HG02981 (cell line): ENCODE measurements around the gene E2F2.
"Not testable (repeated sequence)": the region's sequence is repeated elsewhere in the genome, so short reads cannot be mapped to it uniquely, and the experiment has no call there.

Experiments
- ATAC-seq: cut with Tn5 transposase; IDR thresholded peaks from one replicate; pipeline ENCODE4 v1.9.1; 2021; ENCODE audit warnings: mild to moderate bottlenecking, moderate library complexity; ENCODE audit not compliant: unreplicated experiment

Gene E2F2

DNA sequence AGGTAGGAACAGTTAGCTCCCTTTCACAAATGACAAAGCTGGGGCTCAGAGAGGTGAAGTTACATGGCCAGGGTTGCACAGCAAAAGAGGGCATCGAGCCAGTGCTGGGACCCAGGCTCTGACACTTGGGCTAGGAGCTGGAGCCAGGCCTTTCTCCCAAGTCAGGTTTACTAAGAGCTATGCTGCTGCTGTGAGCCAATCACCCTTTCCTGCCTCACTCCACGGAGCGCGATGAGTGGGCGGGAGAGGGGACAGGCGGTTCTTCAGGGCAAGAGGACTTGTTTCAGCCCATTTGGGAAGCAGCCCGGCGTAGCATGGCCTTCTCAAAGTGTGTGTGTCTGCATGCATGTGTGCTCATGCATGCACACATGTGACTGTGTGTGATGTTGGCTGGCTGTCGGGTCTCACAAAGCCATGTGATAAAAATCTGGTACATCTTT lies 17.7 kb upstream of the E2F2 start:
- ATAC-seq, result no peak

DNA sequence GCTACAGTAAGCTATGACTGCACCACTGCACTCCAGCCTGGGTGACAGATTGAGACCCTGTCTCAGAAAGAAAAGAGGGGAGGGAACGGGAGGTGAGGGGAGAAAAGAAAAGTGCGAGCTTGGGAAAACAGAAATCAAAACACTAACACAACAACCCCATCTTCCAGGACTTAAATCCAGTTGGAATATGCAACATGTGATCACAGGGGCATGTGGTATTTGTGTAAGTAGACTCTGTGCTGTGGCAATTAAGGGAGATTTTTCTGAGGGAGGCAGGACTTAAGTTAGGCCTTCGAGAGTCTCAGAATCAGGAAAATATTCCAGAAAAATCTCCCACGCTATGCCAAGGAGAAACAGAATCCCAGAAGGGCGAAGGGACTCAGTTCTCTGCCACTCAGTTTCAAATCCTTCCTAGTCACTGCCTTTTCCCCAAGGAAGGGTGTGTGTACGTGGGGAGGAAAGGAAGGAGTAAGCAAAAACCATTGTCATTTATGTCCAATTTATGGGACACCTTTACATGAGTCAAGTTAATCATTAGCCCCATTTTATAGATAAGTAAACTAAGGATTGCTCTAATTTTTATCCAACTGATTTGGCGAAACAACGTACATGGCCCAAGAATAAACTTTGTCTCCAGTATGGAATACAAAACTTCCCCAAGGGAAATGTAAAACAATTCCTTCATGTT lies 16.0 kb upstream of the E2F2 start:
- no peak for ATAC-seq

DNA sequence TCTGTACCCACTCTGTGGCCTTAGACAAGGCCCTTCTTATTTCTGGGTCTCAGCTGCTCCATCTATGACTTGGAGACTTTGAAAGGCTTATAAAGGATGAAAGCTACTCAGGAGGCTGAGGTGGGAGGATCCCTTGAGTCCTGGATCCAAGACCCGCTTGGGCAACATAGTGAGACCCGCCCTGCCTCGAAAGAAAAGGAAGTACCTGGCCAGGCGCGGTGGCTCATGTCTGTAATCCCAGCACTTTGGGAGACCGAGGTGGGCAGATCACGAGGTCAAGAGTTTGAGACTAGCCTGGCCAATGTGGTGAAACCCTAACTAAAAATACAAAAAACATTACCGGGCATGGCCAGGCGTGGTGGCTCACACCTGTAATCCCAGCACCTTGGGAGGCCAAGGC lies 14.8 kb upstream of the E2F2 start:
- ATAC-seq, result no peak

DNA sequence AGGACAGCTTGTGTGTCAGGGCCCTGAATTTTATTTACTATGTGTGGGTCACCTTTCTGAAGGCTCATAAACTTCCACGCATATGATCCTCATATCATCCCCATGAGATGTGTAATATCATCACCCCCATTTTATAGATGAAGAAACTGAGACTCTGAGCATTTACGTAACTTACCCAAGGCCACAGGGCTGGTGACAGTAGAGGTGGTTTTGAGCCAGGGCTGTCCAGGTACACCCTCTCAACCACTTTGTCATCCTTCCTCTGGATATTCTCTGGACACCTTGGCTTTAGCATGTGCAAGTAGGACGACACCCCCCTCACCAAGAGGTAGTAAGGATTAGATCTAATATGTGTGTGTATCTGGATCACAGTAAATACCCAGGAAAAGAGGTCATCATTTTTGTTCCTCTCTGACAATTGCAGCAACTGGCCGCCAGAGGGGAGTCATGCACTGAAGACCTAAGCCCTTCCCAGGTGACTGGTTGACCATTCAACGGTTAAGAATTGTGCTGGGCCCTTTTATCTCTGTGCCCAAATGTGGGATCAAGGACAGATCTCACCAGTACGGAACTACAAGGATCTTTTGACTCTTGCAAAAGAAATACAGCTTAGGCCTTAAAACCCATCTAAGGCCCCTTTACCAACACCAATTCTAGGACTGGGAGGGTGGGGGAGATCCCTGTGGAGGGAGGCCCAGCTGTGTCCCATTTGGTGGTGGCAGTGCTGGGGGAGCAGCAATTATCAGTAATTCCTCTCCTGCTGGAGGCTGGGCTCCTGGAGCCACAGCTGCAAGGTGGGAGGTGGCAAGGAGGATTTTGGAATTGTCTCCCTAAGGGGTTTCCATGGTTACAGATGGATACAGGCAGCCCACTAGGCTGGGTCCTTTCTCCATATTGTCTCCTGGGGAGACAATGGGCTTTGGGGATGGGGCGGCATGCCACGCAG lies 13.7 kb upstream of the E2F2 start:
- ATAC-seq, result no peak

DNA sequence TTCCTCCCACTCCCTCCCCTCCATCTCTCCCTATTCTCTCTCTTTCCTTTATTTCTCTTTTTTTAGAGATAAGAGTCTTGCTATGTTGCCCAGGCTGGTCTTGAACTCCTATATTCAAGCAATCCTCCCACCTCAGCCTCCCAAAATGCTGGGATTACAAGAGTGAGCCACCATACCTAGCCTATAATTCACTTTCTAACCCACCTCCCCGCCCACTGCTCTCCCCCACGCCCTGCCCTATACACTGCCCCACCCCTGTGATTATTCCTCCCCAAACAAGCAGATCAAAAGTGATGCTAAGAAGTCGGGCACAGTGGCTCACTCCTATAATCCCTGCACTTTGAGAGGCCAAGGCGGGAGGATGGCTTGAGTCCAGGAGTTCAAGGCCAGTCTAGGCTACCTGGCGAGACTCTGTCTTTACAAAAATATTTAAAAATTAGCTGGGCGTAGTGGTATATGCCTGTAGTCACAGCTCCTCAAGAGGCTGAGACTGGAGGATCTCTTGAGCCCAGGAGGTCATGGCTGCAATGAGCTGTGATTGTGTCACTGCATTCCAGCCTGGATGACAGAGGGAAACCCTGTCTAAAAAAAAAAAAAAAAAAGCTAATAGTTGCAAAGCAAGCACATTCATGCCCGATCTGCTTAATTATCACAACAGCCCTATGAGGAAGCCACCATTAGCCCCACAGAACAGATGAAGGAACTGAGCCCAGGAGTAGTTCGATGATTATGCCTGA lies 12.8 kb upstream of the E2F2 start:
- ATAC-seq, result no peak

DNA sequence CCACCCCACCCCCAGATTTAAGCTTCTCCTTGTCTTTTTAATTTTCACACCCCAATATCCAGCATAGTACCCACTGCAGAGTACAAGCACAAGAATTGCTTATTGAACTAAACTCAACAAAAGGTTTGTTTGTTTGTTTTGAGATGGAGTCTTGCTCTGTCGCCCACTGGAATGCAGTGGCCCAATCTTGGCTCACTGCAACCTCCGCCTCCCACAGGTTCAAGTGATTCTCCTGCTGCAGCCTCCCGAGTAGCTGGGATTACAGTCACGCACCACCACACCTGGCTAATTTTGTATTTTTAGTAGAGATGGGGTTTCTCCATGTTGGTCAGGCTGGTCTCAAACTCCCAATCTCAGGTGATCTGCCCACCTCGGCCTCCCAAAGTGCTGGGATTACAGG lies 11.9 kb upstream of the E2F2 start:
- not testable (repeated sequence) for ATAC-seq

DNA sequence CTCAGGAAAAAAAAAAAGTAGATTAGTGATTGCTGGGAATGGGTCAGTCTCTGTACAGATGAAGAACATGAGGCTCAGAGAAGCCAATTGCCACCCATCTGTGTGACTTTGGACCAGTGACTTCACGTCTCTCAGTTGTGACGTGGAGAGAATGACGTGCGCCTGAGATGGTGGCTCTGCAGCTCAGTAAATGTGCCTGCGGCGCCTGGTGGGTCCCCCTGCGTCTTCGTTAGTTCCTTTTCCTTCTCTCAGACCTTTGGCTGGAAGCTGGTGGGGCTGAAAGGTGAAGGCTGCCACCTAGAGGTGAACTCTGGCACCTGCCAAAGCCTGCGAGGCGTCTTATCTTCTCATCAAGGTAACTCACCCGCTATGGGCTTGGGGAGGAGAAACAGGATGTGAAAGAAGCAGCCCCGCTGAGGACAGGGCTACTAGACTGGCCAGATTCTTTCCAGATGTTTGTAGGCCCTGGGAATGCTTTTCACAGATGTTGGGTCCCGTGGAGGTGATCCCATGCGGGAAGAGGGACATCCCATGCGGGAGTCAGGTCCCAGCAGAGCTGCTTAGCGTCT lies 8.7 kb upstream of the E2F2 start:
- ATAC-seq, result peak; percentile 73

DNA sequence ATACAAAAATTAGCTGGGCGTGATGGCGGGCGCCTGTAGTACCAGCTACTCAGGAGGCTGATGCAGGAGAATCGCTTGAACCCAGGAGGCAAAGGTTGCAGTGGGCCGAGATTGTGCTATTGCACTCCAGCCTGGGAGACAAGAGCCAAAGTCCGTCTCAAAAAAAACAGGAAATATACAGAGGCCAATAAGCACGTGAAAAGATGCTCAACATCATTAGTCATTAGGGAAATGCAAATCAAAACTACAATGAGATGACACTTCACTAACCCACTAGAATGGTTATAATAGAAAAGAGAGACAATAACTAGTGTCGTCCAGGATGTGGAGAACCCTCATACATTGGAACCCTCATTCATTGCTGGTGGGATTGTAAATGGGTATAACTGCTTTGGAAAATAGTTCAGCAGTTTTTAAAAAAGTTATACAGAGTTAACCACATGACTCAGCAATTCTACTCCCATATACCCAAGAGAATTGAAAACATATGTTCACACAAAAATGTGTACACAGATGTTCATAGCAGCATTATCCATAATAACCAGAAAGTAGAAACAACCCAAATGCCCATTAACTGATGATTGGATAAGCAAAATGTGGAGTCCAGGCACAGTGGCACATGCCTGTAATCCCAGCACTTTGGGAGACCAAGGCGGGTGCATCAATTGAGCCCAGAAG lies 6.4 kb upstream of the E2F2 start:
- no peak for ATAC-seq

DNA sequence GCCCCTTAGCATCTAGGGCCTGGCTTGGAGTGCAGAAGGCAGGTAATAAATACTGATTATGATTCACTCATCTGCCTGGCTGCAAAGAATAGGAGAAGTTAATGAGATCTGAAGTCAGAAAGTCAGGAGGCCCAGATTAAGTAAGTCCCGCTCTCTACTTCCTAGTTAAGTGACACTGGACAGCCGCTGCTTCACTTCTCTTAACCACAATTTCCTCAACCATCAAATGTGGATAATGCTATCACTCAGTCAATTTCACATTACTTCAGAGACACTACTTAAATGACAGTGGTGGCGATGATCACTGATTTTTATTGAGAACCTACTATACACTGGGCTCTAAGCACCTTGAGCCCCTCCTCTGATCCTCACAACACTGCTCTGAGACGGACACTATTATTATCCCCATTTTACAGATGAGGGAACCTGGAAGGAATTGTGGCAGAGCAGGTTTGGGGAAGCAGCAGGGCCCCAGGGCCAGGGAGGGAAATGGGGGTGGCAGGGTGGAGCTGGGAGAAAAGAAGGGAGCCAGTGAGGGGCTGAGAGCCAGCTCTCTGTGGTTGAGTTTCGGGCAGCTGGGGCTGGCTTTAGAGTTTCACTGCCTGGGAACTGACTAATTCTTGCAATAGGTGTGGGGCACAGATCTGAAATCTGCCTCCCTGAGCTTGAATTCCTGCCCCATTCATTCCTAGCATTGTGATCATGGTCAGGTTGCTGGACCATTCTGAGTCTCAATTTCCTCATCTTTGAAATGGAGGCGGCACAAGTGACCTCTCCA lies 2.4 kb upstream of the E2F2 start:
- ATAC-seq, result no peak

DNA sequence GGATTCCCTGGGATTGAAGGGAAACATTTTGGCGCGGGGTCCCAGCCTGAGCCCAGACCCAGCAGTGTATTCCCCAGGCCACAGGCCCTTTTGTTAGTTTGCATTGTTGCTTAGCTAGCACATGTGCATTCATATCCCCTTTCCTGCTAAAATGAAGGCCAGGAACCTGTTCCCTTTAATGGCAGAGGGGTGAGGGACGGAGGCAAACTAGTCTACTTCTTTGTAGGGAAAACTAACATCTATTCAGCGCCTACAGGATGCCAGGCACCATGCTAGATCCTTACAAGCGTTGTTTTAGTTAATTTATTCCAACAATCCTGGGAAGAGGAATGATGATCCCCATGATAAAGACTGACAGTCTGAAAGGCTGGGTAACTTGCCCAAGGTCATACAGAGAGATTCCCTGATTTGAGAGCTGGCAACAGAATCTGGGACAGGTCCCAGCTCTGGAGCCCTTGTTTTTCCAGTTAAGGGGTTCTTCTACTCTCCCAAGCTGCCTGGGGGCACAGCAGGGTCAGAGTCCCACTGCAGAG lies 595 bp upstream of the E2F2 start:
- ATAC-seq, result no peak

DNA sequence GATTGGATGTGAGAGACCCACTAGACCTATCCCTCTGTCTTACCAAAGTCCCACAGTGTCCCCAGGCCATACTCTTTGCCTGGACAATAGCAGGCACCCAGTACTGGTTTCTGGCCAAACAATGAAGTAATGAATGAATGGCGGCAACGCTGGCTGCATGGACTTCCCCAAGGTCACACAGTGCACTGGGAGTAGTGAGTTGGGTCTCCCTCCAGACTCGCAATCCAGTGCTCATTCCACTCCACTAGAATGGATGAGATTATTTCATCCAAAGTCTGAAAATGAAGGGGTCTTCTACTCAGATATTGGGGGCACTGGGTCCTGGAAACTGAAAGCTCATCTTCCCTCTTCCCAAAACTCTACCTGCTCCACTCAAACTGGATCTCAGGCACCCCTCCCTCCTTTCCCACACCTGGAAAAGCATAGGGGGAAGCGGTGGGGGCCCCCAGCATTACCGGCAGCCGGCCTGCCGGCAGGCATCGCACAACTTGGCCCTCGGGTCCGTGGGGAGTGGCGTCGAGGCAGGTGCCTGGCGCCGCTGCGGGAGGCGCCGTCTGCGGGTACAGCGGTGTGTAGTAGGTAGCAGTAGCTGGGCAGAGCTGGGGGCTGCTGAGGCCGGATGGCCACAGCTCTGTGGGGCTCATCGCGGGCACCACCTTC lies 816 bp downstream of the E2F2 start:
- no peak for ATAC-seq

DNA sequence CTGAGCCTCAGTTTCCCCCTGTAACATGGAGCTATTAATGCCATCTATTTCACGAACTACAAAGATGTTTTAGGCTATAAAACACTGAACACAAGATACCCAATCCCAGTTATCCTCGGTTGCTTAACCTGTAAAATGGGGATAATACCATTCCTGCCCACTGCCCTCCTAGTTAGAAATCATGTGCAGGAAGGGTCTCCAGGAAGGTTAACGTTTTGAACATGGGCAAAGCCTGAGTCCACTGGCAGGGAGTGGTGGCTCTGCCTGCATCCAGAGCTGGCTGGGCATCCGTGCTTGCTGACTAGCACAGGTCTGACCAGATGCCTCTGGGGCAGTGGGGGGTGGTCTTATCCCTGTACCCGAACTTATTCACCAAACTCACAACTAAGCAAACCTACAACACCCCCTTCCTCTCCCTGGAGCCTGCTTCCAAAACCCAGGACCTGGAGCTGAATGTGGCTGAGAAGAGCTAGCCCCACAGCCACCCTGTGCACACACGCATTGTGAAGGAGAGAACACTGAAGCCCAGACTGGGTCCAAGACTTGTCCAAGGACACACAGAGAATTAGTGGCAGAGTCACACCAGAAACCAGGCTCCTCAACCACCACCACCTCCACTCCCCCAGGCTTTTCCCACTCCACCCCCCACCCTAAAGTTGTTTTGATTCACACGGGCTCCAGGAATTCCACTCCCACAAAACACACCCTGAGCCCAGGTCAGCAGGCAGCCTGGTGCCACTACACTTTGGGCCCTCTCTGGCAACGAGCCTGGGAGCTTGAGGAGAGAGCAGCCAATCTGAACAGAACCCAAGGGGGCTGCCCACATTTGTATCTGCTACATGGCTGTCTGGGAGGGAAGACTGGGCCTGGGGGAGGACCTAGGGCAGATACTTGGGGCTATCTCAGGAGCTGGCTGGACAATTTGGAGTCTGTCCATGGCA lies 1.6 kb downstream of the E2F2 start:
- no peak for ATAC-seq

DNA sequence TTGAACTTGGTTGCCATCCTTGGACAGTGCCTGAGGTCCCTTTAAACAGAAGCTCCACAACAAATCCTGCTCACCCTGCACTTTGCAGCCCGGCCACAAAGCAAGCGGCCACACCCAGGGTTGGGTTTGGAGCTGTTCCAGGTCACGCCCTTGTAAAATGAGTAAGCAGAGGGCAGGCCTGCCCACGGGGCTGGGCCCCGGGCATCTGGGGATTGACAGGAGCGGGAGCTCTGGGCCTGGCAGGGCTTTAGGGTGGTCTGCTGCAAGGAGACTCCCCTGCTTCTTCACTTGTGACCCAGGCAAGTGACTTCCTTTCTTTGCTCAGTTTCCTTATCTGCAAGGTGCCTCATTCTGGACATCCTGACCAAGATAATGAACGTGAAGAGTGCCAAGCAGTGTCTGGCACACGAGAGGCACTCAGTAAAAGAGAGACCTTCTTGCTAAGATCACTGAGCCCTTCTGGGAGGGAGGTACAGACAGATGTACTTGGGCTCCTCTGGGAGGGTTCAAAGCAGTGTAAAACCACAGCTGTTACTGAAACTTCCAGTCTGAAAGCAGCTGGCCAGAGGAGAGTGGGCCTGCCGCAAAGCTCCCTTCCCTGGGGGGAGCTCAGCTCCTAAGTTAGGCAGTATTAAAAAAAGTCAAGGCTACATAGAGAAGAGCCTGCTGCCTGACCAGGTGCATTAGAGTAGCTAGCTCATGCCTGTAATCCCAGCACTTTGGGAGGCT lies 2.6 kb downstream of the E2F2 start:
- peak; percentile 32 for ATAC-seq

DNA sequence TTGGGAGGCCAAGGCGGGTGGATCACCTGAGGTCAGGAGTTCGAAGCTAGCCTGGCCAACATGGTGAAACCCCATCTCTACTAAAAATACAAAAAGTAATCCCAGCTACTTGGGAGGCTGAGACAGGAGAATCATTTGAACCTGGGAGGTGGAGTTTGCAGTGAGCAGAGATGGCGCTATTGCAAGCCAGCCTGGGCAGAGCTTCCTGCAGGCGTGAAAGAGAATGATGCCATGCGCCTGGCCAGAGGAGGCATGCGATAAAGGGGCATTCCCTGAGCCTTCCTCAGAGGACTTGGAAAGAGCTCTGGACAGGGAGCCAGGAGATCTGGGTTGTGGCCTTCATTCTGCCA lies 3.2 kb downstream of the E2F2 start:
- ATAC-seq, result no peak

DNA sequence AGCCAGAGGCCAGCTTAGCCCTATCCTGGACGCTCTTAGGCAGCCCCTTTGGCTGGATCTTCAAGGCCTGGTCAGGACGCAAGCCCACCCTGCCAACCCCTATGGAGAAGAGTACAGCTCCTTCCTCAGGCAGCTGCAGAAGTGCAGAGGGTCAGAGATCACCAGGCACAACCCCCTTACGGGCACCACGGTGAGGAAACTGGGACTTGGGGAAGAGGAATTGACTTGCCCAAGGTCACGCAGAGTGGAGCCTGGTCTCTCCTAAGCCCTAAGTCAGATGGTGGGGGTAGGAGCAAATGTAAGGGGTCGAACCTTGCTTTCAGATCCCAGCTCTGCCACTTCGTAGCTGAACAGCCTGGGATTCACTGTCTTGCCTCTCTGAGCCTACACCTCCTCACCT lies 3.7 kb downstream of the E2F2 start:
- no peak for ATAC-seq

DNA sequence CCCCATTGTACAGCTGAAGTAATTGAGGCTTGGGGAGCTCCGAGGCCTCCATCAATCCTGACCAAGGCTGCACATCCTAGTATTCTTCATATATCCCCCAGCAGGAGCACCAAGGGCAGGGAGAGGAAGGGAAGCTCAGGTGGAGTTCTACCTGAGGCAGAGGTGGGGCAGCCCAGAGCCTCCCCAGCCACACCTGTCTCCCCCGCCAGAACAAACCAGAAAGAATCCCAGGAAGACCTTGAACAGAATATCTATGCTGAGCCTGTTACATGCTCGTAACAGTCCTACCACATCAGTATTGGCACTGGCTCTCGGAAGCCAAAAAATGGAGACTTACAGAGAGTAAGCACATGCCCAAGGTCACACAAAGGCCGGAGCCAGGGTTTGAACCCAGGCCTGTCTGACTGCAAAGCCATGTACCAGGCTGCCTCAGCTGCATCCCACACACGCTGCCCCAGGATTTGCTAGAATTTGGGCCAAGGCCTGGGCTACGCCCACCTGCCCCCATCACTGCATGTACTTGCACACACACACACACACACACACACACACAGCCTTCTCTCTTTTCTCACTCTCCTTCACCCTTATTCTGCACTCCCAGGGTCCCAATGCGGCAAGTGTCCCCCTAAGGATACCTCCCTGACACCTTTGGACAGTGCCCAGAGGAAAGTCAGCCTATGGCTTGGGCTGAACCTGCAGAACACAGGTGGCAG lies 4.5 kb downstream of the E2F2 start:
- no peak for ATAC-seq
